ENCODE data around the gene LTBP4.
A peak's percentile ranks its signal among the peaks of the same experiment; 100 is the strongest.

LTBP4 gene

GRCh38 chr19:40614622-40615411 is 13.6 kb downstream of the LTBP4 start (continued):
- peak; percentile 73 for TF ChIP-seq ZNF24 (tag by site-specific recombination; IDR thresholded peaks at IDR 0.05)
- peak; percentile 49; the same call in 1 of the 2 replicates for TF ChIP-seq ZNF692 (tag by site-specific recombination; IDR thresholded peaks at IDR 0.05)
- peak; percentile 34 for TF ChIP-seq ZFHX2 (tag by site-specific recombination; conservative IDR thresholded peaks at IDR 0.05)
- peak; percentile 95 for TF ChIP-seq ZNF664 (tag by site-specific recombination; IDR thresholded peaks at IDR 0.05)
- peak; percentile 91 for TF ChIP-seq ZBTB17 (tag by site-specific recombination; IDR thresholded peaks at IDR 0.05)
- TF ChIP-seq SP3 (tag by site-specific recombination; IDR thresholded peaks at IDR 0.05) = peak; percentile 93
- peak; percentile 24; the same call in 1 of the 2 replicates for TF ChIP-seq ZNF449 (tag by site-specific recombination; IDR thresholded peaks at IDR 0.05)
- TF ChIP-seq PRDM10 (tag by site-specific recombination; IDR thresholded peaks at IDR 0.05) = peak; percentile 86
- TF ChIP-seq ZNF433 (tag by site-specific recombination; IDR thresholded peaks at IDR 0.05; ENCODE audit: low read depth) = no peak
- peak; percentile 41; the same call in 1 of the 2 replicates for TF ChIP-seq ZNF335 (tag by site-specific recombination; conservative IDR thresholded peaks at IDR 0.05)
- no peak for TF ChIP-seq ZNF76 (tag by site-specific recombination; IDR thresholded peaks at IDR 0.05; ENCODE audit: borderline replicate concordance, low read depth)
- peak; percentile 92 for TF ChIP-seq ZBTB8A (tag by site-specific recombination; IDR thresholded peaks at IDR 0.05)
- peak; percentile 71; the same call in 1 of the 2 replicates for TF ChIP-seq ZNF561 (tag by site-specific recombination; IDR thresholded peaks at IDR 0.05; ENCODE audit: borderline replicate concordance)
- TF ChIP-seq KLF16 (tag by site-specific recombination; IDR thresholded peaks at IDR 0.05) = 0 out of 2 replicates have a peak, but pooled peaks have one; percentile 27
- no peak for TF ChIP-seq ZNF366 (tag by site-specific recombination; conservative IDR thresholded peaks at IDR 0.05)
- peak; percentile 43; the same call in 1 of the 2 replicates for TF ChIP-seq KLF8 (tag by site-specific recombination; IDR thresholded peaks at IDR 0.05)
- no peak for TF ChIP-seq YY2 (tag by site-specific recombination; IDR thresholded peaks at IDR 0.05)
- peak; percentile 91 for TF ChIP-seq ZBTB6 (tag by site-specific recombination; IDR thresholded peaks at IDR 0.05)
- TF ChIP-seq PATZ1 (tag by site-specific recombination; IDR thresholded peaks at IDR 0.05) = peak; percentile 72
- TF ChIP-seq ZNF2 (tag by site-specific recombination; IDR thresholded peaks at IDR 0.05) = 0 out of 2 replicates have a peak, but pooled peaks have one; percentile 39
- peak; percentile 70; the same call in 1 of the 2 replicates for TF ChIP-seq KLF1 (tag by site-specific recombination; IDR thresholded peaks at IDR 0.05)
- 0 out of 2 replicates have a peak, but pooled peaks have one; percentile 23 for TF ChIP-seq EGR2 (tag by site-specific recombination; IDR thresholded peaks at IDR 0.05; ENCODE audit: low read depth)
- TF ChIP-seq ZNF596 (tag by site-specific recombination; IDR thresholded peaks at IDR 0.05) = 0 out of 2 replicates have a peak, but pooled peaks have one; percentile 23
- peak; percentile 87 for TF ChIP-seq SP2 (tag by site-specific recombination; IDR thresholded peaks at IDR 0.05)
- TF ChIP-seq ZXDB (tag by site-specific recombination; IDR thresholded peaks at IDR 0.05) = 0 out of 2 replicates have a peak, but pooled peaks have one; percentile 17
- TF ChIP-seq KLF17 (tag by site-specific recombination; IDR thresholded peaks at IDR 0.05) = peak; percentile 64; the same call in 1 of the 2 replicates
